GM12873 (cell line): ENCODE data around the gene SF1.

Experiments used
- CTCF ChIP-seq: IDR thresholded peaks from 2 replicates; pipeline ENCODE4 v1.5.1; 2012; ENCODE audit warnings: low read depth, mild to moderate bottlenecking, moderate library complexity, low read length, control low read depth; ENCODE audit not compliant: insufficient read depth; ENCODE audit errors: missing control alignments

Gene SF1

GRCh38 chr11:64735725-64736259, 42.5 kb downstream of the SF1 start:
- TF ChIP-seq CTCF, result no peak

GRCh38 chr11:64734811-64735724, 43.3 kb downstream of the SF1 start:
- TF ChIP-seq CTCF, result no peak

GRCh38 chr11:64731601-64732000, 46.7 kb downstream of the SF1 start:
- no peak for TF ChIP-seq CTCF

GRCh38 chr11:64729851-64730382, 48.4 kb downstream of the SF1 start:
- TF ChIP-seq CTCF, result no peak

GRCh38 chr11:64728757-64729365, 49.5 kb downstream of the SF1 start:
- TF ChIP-seq CTCF, result no peak

GRCh38 chr11:64726867-64727530, 51.3 kb downstream of the SF1 start:
- TF ChIP-seq CTCF, result no peak
